ENCODE data around the gene ACR. TPM values are rescaled to one million over a fixed set of nuclear protein-coding genes. Genes with fewer than 3 reads are reported as not detected.
"Not testable (repeated sequence)": the region's sequence is repeated elsewhere in the genome, so short reads cannot be mapped to it uniquely, and the experiment has no call there.

Gene ACR
- total and polyA plus RNA-seq, 2 of the 8 experiments (the other 6 are each of a cell fraction or from before 2014, with no cell fraction given): 0.56 TPM; not detected in 1

DNA sequence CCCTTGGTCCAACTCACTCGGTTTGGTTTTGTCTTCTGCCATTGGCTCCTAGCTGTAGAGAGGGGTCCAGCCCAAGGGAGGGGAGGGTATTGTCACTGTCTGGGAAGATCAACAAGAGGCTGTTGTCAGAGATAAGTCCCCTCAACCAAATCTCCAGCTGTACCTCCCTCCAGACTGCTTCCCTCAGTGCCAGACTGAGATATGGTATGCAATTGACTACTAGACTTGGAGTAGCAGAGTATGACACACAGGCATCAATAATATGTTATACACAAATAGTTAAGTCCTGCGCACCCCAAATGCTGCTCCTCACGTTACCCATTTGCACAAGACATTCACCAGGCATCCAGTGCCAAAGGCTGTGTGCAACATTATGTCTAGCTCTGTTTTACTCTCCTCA, 44.2 kb downstream of the ACR start:
- H2BK5ac ChIP-seq (ENCODE audit: low read depth, low read length); H4K91ac ChIP-seq (replicated peaks; ENCODE audit: insufficient read length, low read length); H3K4me2 ChIP-seq (ENCODE audit: insufficient read depth in 1 of 2, low read depth in 2 of 2, low read length in 2 of 2); H4K8ac ChIP-seq (ENCODE audit: extremely low read depth, insufficient read depth, low read length); POLR2A ChIA-PET (ENCODE audit: partially characterized antibody); H2BK20ac ChIP-seq (ENCODE audit: low read length); H3K4me1 ChIP-seq (replicated peaks in 1 of 4; ENCODE audit: control insufficient read depth in 3 of 4, insufficient read depth in 4 of 4, low read length in 3 of 4); H4K5ac ChIP-seq (ENCODE audit: insufficient read length, low read depth, low read length); H4K20me1 ChIP-seq (replicated peaks in 1 of 2; ENCODE audit: control insufficient read depth in 1 of 2, insufficient read depth in 2 of 2, low read length in 2 of 2); H3K14ac ChIP-seq (ENCODE audit: insufficient read length); H3K23ac ChIP-seq (ENCODE audit: insufficient read length); H3K4ac ChIP-seq (replicated peaks; ENCODE audit: insufficient read length, low read depth, low read length); H2AK5ac ChIP-seq (ENCODE audit: low read depth, low read length); H3K9me3 ChIP-seq (ENCODE audit: insufficient read depth in 2 of 2, low read depth in 1 of 2, low read length in 1 of 2); H2BK15ac ChIP-seq (ENCODE audit: low read length); H2BK12ac ChIP-seq (ENCODE audit: low read depth, low read length); DNase-seq (ENCODE audit: low read depth in 1 of 2, low spot score in 2 of 2); H3K23me2 ChIP-seq (ENCODE audit: low read depth, low read length); H2AFZ ChIP-seq (ENCODE audit: low read length); CTCF ChIA-PET (ENCODE audit: partially characterized antibody); H2BK120ac ChIP-seq (replicated peaks; ENCODE audit: low read depth, low read length); H3K4me3 ChIP-seq (ENCODE audit: extremely low read depth in 1 of 4, insufficient read depth in 2 of 4, low read depth in 3 of 4, low read length in 4 of 4); H3K27ac ChIP-seq (ENCODE audit: low read depth, low read length); H3K36me3 ChIP-seq (ENCODE audit: control insufficient read depth in 2 of 4, insufficient read depth in 4 of 4, low read length in 3 of 4); H3K79me1 ChIP-seq (ENCODE audit: low read depth, low read length); H3K56ac ChIP-seq (replicated peaks; ENCODE audit: insufficient read length, low read depth, low read length); H3K18ac ChIP-seq (ENCODE audit: extremely low read depth, low read length); FAIRE-seq; H3K27me3 ChIP-seq (replicated peaks in 1 of 4; ENCODE audit: control insufficient read depth in 3 of 4, extremely low read depth in 1 of 4, insufficient read depth in 3 of 4, low read length in 3 of 4); H3K9ac ChIP-seq (replicated peaks in 1 of 4; ENCODE audit: extremely low read depth in 1 of 4, low read depth in 3 of 4, low read length in 3 of 4); H3K79me2 ChIP-seq (ENCODE audit: control insufficient read depth in 1 of 2, insufficient read depth in 2 of 2, low read length in 2 of 2): not testable (repeated sequence)
- 96% methylated on average over 2 of the region's 3 CpGs; no CpG with 5 or more reads in 1 of the 2 experiments for WGBS, 2 experiments (ENCODE audit: extremely low coverage in 1 of 2, insufficient coverage in 1 of 2, insufficient read length in 1 of 2, insufficient replicate concordance in 2 of 2, low coverage in 1 of 2, low lambda C conversion rate in 2 of 2, missing lambda C conversion rate in 1 of 2)

All from H1 (cell line).